OCI-LY1 (cell line): Measurements from ENCODE around the gene HECW1.

Experiments
- H2AFZ ChIP-seq: fragments of 200-600 bp; sonication (generic), shearing (Covaris generic); 2 replicates; pipeline ENCODE4 v1.6.0; 2014; ENCODE audit warnings: antibody characterized with exemption, mild to moderate bottlenecking, low read length
- H3F3A ChIP-seq: fragments of 200-600 bp; sonication (generic), shearing (Covaris generic); 2 replicates; pipeline ENCODE4 v1.6.0; 2014; ENCODE audit warnings: mild to moderate bottlenecking, antibody characterized with exemption, low read length, moderate library complexity; ENCODE audit not compliant: insufficient read depth
- H3K27ac ChIP-seq: fragments of 200-600 bp; sonication (generic); 2 replicates; pipeline ENCODE4 v1.5.1; 2014; ENCODE audit warnings: low read length, mixed run types, mild to moderate bottlenecking, low read depth; ENCODE audit not compliant: poor library complexity, severe bottlenecking
- H3K27me3 ChIP-seq: fragments of 200-600 bp; sonication (generic); 2 replicates; pipeline ENCODE4 v1.6.0; 2014; ENCODE audit warnings: antibody characterized with exemption, mild to moderate bottlenecking, low read length, moderate library complexity; ENCODE audit not compliant: insufficient read depth
- H3K36me3 ChIP-seq: fragments of 200-600 bp; sonication (generic); 2 replicates; pipeline ENCODE4 v1.6.1; 2014; ENCODE audit warnings: mild to moderate bottlenecking, antibody characterized with exemption, low read length, moderate library complexity, mixed read lengths; ENCODE audit not compliant: insufficient read depth
- H3K4me1 ChIP-seq: fragments of 200-600 bp; sonication (generic); 2 replicates; pipeline ENCODE4 v1.5.1; 2014; ENCODE audit warnings: mild to moderate bottlenecking, low read length, moderate library complexity; ENCODE audit not compliant: insufficient read depth, severe bottlenecking
- H3K4me2 ChIP-seq: fragments of 200-600 bp; sonication (generic), shearing (Covaris generic); 2 replicates; pipeline ENCODE4 v1.6.1; 2014; ENCODE audit warnings: low read length
- H3K4me3 ChIP-seq: fragments of 200-600 bp; sonication (generic); 2 replicates; pipeline ENCODE4 v1.5.1; 2014; ENCODE audit warnings: low read length, low read depth, mild to moderate bottlenecking, mixed read lengths; ENCODE audit not compliant: poor library complexity, severe bottlenecking
- H3K79me2 ChIP-seq: fragments of 200-600 bp; shearing (Covaris generic); 2 replicates; pipeline ENCODE4 v1.6.1; 2016; ENCODE audit warnings: mixed run types, low read length, mixed read lengths; ENCODE audit not compliant: insufficient read depth
- H3K9ac ChIP-seq: fragments of 200-600 bp; sonication (generic), shearing (Covaris generic); 2 replicates; pipeline ENCODE4 v1.6.1; 2014; ENCODE audit warnings: mild to moderate bottlenecking, low read length, mixed read lengths
- H3K9me2 ChIP-seq: fragments of 200-600 bp; sonication (generic), shearing (Covaris generic); 2 replicates; pipeline ENCODE4 v1.6.1; 2014; ENCODE audit warnings: low read depth, mild to moderate bottlenecking, low read length, mixed read lengths
- H3K9me3 ChIP-seq: fragments of 200-600 bp; shearing (Covaris generic); 2 replicates; pipeline ENCODE4 v1.6.1; 2014; ENCODE audit warnings: low read length, mixed read lengths
- H4K20me1 ChIP-seq: fragments of 200-600 bp; sonication (generic), shearing (Covaris generic); 2 replicates; pipeline ENCODE4 v1.6.0; 2016; ENCODE audit warnings: mild to moderate bottlenecking, low read length; ENCODE audit not compliant: insufficient read depth
- CTCF ChIP-seq: fragments of 200-600 bp; sonication (generic), shearing (Covaris generic); IDR thresholded peaks from 2 replicates; pipeline ENCODE4 v1.5.1; 2017; ENCODE audit warnings: mild to moderate bottlenecking, antibody characterized with exemption, low read length, moderate library complexity, mixed read lengths
- EZH2 ChIP-seq: fragments of 200-600 bp; sonication (generic), shearing (Covaris generic); IDR thresholded peaks from 2 replicates; pipeline ENCODE4 v1.8.0; 2017; ENCODE audit warnings: borderline replicate concordance, mixed run types, mild to moderate bottlenecking, antibody characterized with exemption, low read length, moderate library complexity, mixed read lengths

HECW1 gene

GRCh38 chr7:43609097-43609496, 496.6 kb downstream of the HECW1 start:
- Histone ChIP-seq H3K9me2 (no peaks in the 10 kb centered on the region), H3K9me3 (no peaks in the 10 kb centered on the region; the same call in 1 of the 2 replicates), H3K4me2 (no peak overlapping the region), H3K79me2 (peaks cover 81% of the 10 kb centered on the region), H3K27ac (no peak overlapping the region), H3K4me3 (no peak overlapping the region), H3K9ac (no peak overlapping the region), H3K4me1 (peaks cover 21% of the 10 kb centered on the region), H3F3A (no peaks in the 10 kb centered on the region), H3K36me3 (peaks cover 94% of the 10 kb centered on the region), H3K27me3 (no peaks in the 10 kb centered on the region), H2AFZ (no peak overlapping the region), H4K20me1 (no peaks in the 10 kb centered on the region)
- no peak for TF ChIP-seq CTCF
- no peak for TF ChIP-seq EZH2

- H3K9ac ChIP-seq = no peak overlapping the region
- H3K4me1 ChIP-seq = peaks cover 26% of the 10 kb centered on the region
- H3K36me3 ChIP-seq = peaks cover 94% of the 10 kb centered on the region
- TF ChIP-seq EZH2 (no peak), CTCF (no peak)
- H3K4me3 ChIP-seq = no peak overlapping the region
- H3K9me2 ChIP-seq = no peaks in the 10 kb centered on the region
- H3K4me2 ChIP-seq = no peak overlapping the region
- H4K20me1 ChIP-seq = no peaks in the 10 kb centered on the region
- no peak overlapping the region for H3K27ac ChIP-seq
- H2AFZ ChIP-seq = no peak overlapping the region
- no peaks in the 10 kb centered on the region for H3F3A ChIP-seq
- H3K9me3 ChIP-seq = no peaks in the 10 kb centered on the region
- H3K27me3 ChIP-seq = no peaks in the 10 kb centered on the region
- peaks cover 76% of the 10 kb centered on the region for H3K79me2 ChIP-seq
Measured at GRCh38 chr7:43612128-43612527, 499.7 kb downstream of the HECW1 start.

GRCh38 chr7:43612599-43613589, 500.4 kb downstream of the HECW1 start:
- no peak overlapping the region for H3K27ac ChIP-seq
- no peaks in the 10 kb centered on the region for H3F3A ChIP-seq
- no peak overlapping the region for H3K4me3 ChIP-seq
- peaks cover 78% of the 10 kb centered on the region for H3K79me2 ChIP-seq
- H3K4me1 ChIP-seq = peaks cover 33% of the 10 kb centered on the region
- H4K20me1 ChIP-seq = no peaks in the 10 kb centered on the region
- H3K36me3 ChIP-seq = peaks cover 94% of the 10 kb centered on the region
- TF ChIP-seq EZH2 = no peak
- TF ChIP-seq CTCF = no peak
- H3K4me2 ChIP-seq = no peak overlapping the region
- no peak overlapping the region for H3K9ac ChIP-seq
- no peaks in the 10 kb centered on the region for H3K9me3 ChIP-seq
- H3K27me3 ChIP-seq = no peaks in the 10 kb centered on the region
- H3K9me2 ChIP-seq = no peaks in the 10 kb centered on the region
- no peak overlapping the region for H2AFZ ChIP-seq
